ENCODE data around the gene RYR2.

DNA sequence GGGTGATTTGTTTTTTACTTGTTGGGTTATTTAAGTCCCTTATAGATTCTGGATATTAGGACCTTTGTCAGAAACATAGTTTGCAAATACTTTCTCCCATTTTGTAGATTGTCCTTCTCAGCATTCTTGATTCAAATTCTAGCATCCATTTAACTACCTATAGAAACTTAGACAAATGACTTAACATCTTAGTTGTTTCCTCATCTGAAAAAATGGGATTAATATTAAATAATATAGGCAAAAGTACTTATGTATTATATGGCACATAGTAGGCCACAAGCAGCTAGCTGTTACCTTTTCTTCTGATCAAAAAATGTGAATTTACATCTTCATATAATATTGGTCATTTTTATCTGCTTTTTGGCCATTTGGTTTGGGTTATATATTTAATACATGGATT, 541.3 kb downstream of the RYR2 start:
- no peak for TF ChIP-seq CTCF (IDR thresholded peaks at IDR 0.05)
- TF ChIP-seq POLR2A (IDR thresholded peaks at IDR 0.05), result no peak
